Head of caudate nucleus (tissue), 42 donors: Measurements from ENCODE around the gene TMEM151B.
"Not testable (repeated sequence)": the region's sequence is repeated elsewhere in the genome, so short reads cannot be mapped to it uniquely, and the experiment has no call there.

Source experiments
- DNase-seq, 42 donors: peaks; one replicate each; pipeline versions ENCODE4 v3.0.0 to v3.0.0-alpha.2; 2020 to 2021; ENCODE audit warnings: mixed read lengths in 7 of 42
- intact Hi-C: fragments of 100-400 bp; cut with DNase I; formaldehyde crosslinking; loops from one replicate; pipeline ENCODE4 v1.15.0; 2022

The TMEM151B gene

GRCh38 chr6:44338228-44339122 is 68.2 kb downstream of the TMEM151B start:
- DNase-seq = peak; percentile 30 to 87 (median 70)
- intact Hi-C loops = loop anchor here (5.0 to 10.0 kb wide), 2 partner anchors 71 to 164 kb away; partner anchors contain the start of gene NFKBIE

GRCh38 chr6:44339301-44339700 is 69.1 kb downstream of the TMEM151B start:
- no peak for DNase-seq
- intact Hi-C loops = loop anchor here (5.0 to 10.0 kb wide), 2 partner anchors 72 to 164 kb away; partner anchors contain the start of gene NFKBIE

- intact Hi-C loops = loop anchor here (5.0 to 10.0 kb wide), 2 partner anchors 73 to 165 kb away; partner anchors contain the start of gene NFKBIE
- no peak for DNase-seq
Measured at GRCh38 chr6:44339763-44340625, 69.7 kb downstream of the TMEM151B start.

GRCh38 chr6:44341095-44341890 is 71.0 kb downstream of the TMEM151B start:
- no peak for DNase-seq
- intact Hi-C loops = no loop called here

GRCh38 chr6:44342052-44342451 is 71.8 kb downstream of the TMEM151B start:
- intact Hi-C loops = no loop called here

GRCh38 chr6:44342489-44342888 is 72.2 kb downstream of the TMEM151B start, which contains the start of gene SPATS1:
TSS of gene SPATS1 (plus strand) at chr6:44342650. CDS start at chr6:44343096, 446 bp downstream.
- DNase-seq = peak in 32 of 42 donors; percentile 6 to 64 (median 24)
- intact Hi-C loops = no loop called here

More at GRCh38 chr6:44342052-44342451, 71.8 kb downstream of the TMEM151B start:
- DNase-seq = peak in 22 of 42 donors; percentile 13 to 72 (median 31)

- intact Hi-C loops, DNase-seq: not testable (repeated sequence)
Measured at GRCh38 chr6:44346818-44347217, 76.6 kb downstream of the TMEM151B start.

- intact Hi-C loops = no loop called here
- no peak for DNase-seq
Measured at GRCh38 chr6:44349904-44350649, 79.8 kb downstream of the TMEM151B start.

- DNase-seq, intact Hi-C loops: not testable (repeated sequence)
Measured at GRCh38 chr6:44350650-44350994, 80.4 kb downstream of the TMEM151B start.

GRCh38 chr6:44352259-44352658 is 82.0 kb downstream of the TMEM151B start:
- DNase-seq = no peak
- intact Hi-C loops = no loop called here

GRCh38 chr6:44353336-44353735 is 83.1 kb downstream of the TMEM151B start:
- DNase-seq = peak in 1 of 42 donors; percentile 24
- intact Hi-C loops = no loop called here

GRCh38 chr6:44355640-44356039 is 85.4 kb downstream of the TMEM151B start:
- no peak for DNase-seq
- intact Hi-C loops = no loop called here

GRCh38 chr6:44356487-44356886 is 86.2 kb downstream of the TMEM151B start:
- DNase-seq = no peak
- intact Hi-C loops = no loop called here
